Large intestine (tissue), 12 donors: ENCODE results near the gene FKBP9. TPM values are rescaled to one million over a fixed set of nuclear protein-coding genes. Genes with fewer than 3 reads are reported as not detected.
"Not testable (repeated sequence)": the region's sequence is repeated elsewhere in the genome, so short reads cannot be mapped to it uniquely, and the experiment has no call there.

Experiments used
- DNase-seq, 2 donors: peaks; one replicate each; pipeline versions ENCODE4 v3.0.0 to v3.0.0-alpha.2; 2013
- H3K27ac ChIP-seq: one replicate; pipeline ENCODE4 v1.5.1; 2013; ENCODE audit warnings: low read length
- H3K27me3 ChIP-seq: 2 replicates; pipeline ENCODE4 v1.6.1; 2013; ENCODE audit warnings: low read length; ENCODE audit not compliant: control insufficient read depth, insufficient read depth
- H3K36me3 ChIP-seq: 2 replicates; pipeline ENCODE4 v1.6.1; 2013; ENCODE audit warnings: low read length; ENCODE audit not compliant: control insufficient read depth, insufficient read depth
- H3K4me1 ChIP-seq: one replicate; pipeline ENCODE4 v1.6.1; 2013; ENCODE audit warnings: low read length; ENCODE audit not compliant: control insufficient read depth, insufficient read depth
- H3K4me3 ChIP-seq: one replicate; pipeline ENCODE4 v1.5.1; 2013; ENCODE audit warnings: low read length
- H3K9me3 ChIP-seq: one replicate; pipeline ENCODE4 v1.6.1; 2013; ENCODE audit warnings: mild to moderate bottlenecking, low read depth, low read length, moderate library complexity; ENCODE audit not compliant: control insufficient read depth
- WGBS: methylation state at CpG from one replicate; pipeline ENCODE4 v1.1.5; 2013; ENCODE audit warnings: low lambda C conversion rate; ENCODE audit not compliant: insufficient coverage; 5-methylcytosine and 5-hydroxymethylcytosine counted together
- long read RNA-seq, 11 donors: transcript quantifications; one replicate each; lab custom pipeline, GENCODE V29; 2026
- polyA plus RNA-seq: library from polyadenylated mRNA; unstranded; fragments of 120-200 nt; gene quantifications from one replicate; pipeline ENCODE4 v1.2.1, GENCODE V29; 2013

The FKBP9 gene, protein sequence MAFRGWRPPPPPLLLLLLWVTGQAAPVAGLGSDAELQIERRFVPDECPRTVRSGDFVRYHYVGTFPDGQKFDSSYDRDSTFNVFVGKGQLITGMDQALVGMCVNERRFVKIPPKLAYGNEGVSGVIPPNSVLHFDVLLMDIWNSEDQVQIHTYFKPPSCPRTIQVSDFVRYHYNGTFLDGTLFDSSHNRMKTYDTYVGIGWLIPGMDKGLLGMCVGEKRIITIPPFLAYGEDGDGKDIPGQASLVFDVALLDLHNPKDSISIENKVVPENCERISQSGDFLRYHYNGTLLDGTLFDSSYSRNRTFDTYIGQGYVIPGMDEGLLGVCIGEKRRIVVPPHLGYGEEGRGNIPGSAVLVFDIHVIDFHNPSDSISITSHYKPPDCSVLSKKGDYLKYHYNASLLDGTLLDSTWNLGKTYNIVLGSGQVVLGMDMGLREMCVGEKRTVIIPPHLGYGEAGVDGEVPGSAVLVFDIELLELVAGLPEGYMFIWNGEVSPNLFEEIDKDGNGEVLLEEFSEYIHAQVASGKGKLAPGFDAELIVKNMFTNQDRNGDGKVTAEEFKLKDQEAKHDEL
- 67.8 TPM for polyA plus RNA-seq
- long read RNA-seq, donor 1, transcript FKBP9-201 (10 exons, 3,462 nt): major isoform, 10 of 101 reads
- long read RNA-seq, donor 1, partial matches to known transcripts: 90 of 101 reads
- long read RNA-seq, donor 1, other reads (novel, unspliced or antisense): 0 of 101 reads
- long read RNA-seq, donor 2, transcript FKBP9-201 (10 exons, 3,462 nt): major isoform, 19 of 33 reads
- long read RNA-seq, donor 2, partial matches to known transcripts: 10 of 33 reads
- long read RNA-seq, donor 2, other reads (novel, unspliced or antisense): 0 of 33 reads
- long read RNA-seq, donor 3, transcript FKBP9-201 (10 exons, 3,462 nt): major isoform, 22 of 375 reads
- long read RNA-seq, donor 3, partial matches to known transcripts: 127 of 375 reads
- long read RNA-seq, donor 3, other reads (novel, unspliced or antisense): 226 of 375 reads
- long read RNA-seq, donor 4, partial matches to known transcripts: 0 of 1 reads
- long read RNA-seq, donor 4, other reads (novel, unspliced or antisense): 0 of 1 reads
- long read RNA-seq, donor 5, transcript FKBP9-201 (10 exons, 3,462 nt): major isoform, 20 of 57 reads
- long read RNA-seq, donor 5, partial matches to known transcripts: 23 of 57 reads
- long read RNA-seq, donor 5, other reads (novel, unspliced or antisense): 13 of 57 reads
- long read RNA-seq, donor 6, transcript FKBP9-201 (10 exons, 3,462 nt): major isoform, 23 of 262 reads
- long read RNA-seq, donor 6, partial matches to known transcripts: 103 of 262 reads
- long read RNA-seq, donor 6, other reads (novel, unspliced or antisense): 136 of 262 reads
- long read RNA-seq, donor 7, transcript FKBP9-201 (10 exons, 3,462 nt): major isoform, 13 of 14 reads
- long read RNA-seq, donor 7, partial matches to known transcripts: 0 of 14 reads
- long read RNA-seq, donor 7, other reads (novel, unspliced or antisense): 0 of 14 reads
- long read RNA-seq, donor 8, transcript FKBP9-201 (10 exons, 3,462 nt): major isoform, 24 of 39 reads
- long read RNA-seq, donor 8, partial matches to known transcripts: 15 of 39 reads
- long read RNA-seq, donor 8, other reads (novel, unspliced or antisense): 0 of 39 reads
- long read RNA-seq, donor 9, transcript FKBP9-201 (10 exons, 3,462 nt): major isoform, 9 of 11 reads
- long read RNA-seq, donor 9, partial matches to known transcripts: 0 of 11 reads
- long read RNA-seq, donor 9, other reads (novel, unspliced or antisense): 0 of 11 reads
- long read RNA-seq, donor 10, transcript FKBP9-201 (10 exons, 3,462 nt): major isoform, 23 of 24 reads
- long read RNA-seq, donor 10, partial matches to known transcripts: 0 of 24 reads
- long read RNA-seq, donor 10, other reads (novel, unspliced or antisense): 0 of 24 reads
- long read RNA-seq, donor 11, transcript FKBP9-201 (10 exons, 3,462 nt): major isoform, 18 of 18 reads
- long read RNA-seq, donor 11, partial matches to known transcripts: 0 of 18 reads
- long read RNA-seq, donor 11, other reads (novel, unspliced or antisense): 0 of 18 reads

- Histone ChIP-seq H3K9me3 (no peaks in the 10 kb centered on the region), H3K27ac (peak within 1 kb of the TSS; percentile 78), H3K4me3 (peak within 1 kb of the TSS; percentile 85), H3K4me1 (peaks cover 6% of the 10 kb centered on the region), H3K36me3 (no peaks in the 10 kb centered on the region), H3K27me3 (no peaks in the 10 kb centered on the region)
- DNase-seq: peak; percentile 90 to 94
- WGBS: no CpG with 5 or more reads among the region's 91 CpGs
These were observed at the start of gene FKBP9 for GRCh38 chr7:32957326-32958045. Gene FKBP9, plus strand, starts transcription at chr7:32957440. Its CDS starts 134 bp downstream, at chr7:32957574.

DNA sequence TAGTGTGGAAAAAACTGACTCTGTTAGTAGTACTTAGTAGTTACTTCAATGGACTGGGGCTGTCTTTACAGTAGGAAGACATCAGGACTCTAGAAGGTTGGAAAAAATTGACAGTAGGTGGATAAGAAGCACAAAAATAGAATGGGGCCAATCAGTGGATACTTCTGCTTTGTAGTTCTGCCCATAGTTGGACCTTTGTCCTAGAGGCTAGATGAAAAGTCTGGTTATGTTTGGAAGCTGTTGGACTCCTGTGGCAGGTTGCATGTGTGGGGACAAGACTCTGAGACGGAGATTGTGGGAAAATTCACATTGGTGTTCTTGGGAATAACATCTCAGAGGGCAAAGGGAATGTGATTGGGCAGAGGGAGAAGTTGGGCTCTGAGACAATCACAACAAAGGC lies 47.0 kb upstream of the FKBP9 start:
- Histone ChIP-seq H3K4me3 (no peak overlapping the region), H3K9me3 (no peaks in the 10 kb centered on the region), H3K27ac (no peak overlapping the region), H3K36me3 (peaks cover 14% of the 10 kb centered on the region), H3K4me1 (no peaks in the 10 kb centered on the region), H3K27me3 (no peaks in the 10 kb centered on the region)
- DNase-seq: no peak
- no CpG with 5 or more reads among the region's 1 CpG for WGBS

- Histone ChIP-seq H3K36me3 (peaks cover 41% of the 10 kb centered on the region), H3K9me3 (no peaks in the 10 kb centered on the region), H3K27me3 (no peaks in the 10 kb centered on the region), H3K4me3 (no peak overlapping the region), H3K27ac (no peak overlapping the region), H3K4me1 (no peaks in the 10 kb centered on the region)
- whole genome bisulfite sequencing: no CpG with 5 or more reads among the region's 1 CpG
- no peak for DNase-seq
These were observed 43.1 kb upstream of the FKBP9 start for GRCh38 chr7:32914184-32914583.

- H3K36me3 ChIP-seq: peaks cover 44% of the 10 kb centered on the region
- no CpG with 5 or more reads among the region's 5 CpGs for WGBS
These were observed 42.2 kb upstream of the FKBP9 start for GRCh38 chr7:32915041-32915536.

DNA sequence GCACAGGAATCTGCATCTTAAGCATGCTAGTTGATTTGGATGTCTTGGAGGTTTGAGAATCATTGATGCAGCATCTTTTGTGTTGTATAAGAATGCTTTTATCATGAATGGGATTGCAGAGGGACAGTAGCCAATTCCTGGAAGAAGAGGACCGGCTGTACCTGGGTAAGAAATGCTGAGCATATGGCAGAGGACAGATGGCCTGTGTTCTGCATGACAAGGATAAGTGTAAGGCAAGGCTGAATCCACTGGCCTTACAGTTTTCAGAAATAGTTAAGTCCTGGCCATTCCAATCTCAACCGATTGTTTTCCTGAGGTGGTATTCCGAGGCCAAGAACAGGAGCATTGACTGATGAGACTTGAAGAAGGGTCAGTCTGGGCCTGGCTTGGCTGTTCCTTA lies 41.2 kb upstream of the FKBP9 start:
- Histone ChIP-seq H3K27ac (no peak overlapping the region), H3K9me3 (no peaks in the 10 kb centered on the region), H3K4me3 (no peak overlapping the region), H3K4me1 (no peaks in the 10 kb centered on the region), H3K27me3 (no peaks in the 10 kb centered on the region), H3K36me3 (peaks cover 50% of the 10 kb centered on the region)
- no CpG with 5 or more reads among the region's 3 CpGs for WGBS
- DNase-seq: no peak

More at GRCh38 chr7:32915041-32915536, 42.2 kb upstream of the FKBP9 start:
- Histone ChIP-seq H3K9me3 (no peaks in the 10 kb centered on the region), H3K4me3 (no peak overlapping the region), H3K27me3 (no peaks in the 10 kb centered on the region), H3K27ac (no peak overlapping the region), H3K4me1 (no peaks in the 10 kb centered on the region)
- DNase-seq: no peak

GRCh38 chr7:32916994-32917393 lies 40.2 kb upstream of the FKBP9 start:
- not testable (repeated sequence) for H3K4me3 ChIP-seq, DNase-seq, H3K4me1 ChIP-seq, H3K27me3 ChIP-seq, H3K9me3 ChIP-seq, H3K27ac ChIP-seq
- no CpG with 5 or more reads among the region's 7 CpGs for WGBS
- H3K36me3 ChIP-seq: peaks cover 59% of the 10 kb centered on the region

DNA sequence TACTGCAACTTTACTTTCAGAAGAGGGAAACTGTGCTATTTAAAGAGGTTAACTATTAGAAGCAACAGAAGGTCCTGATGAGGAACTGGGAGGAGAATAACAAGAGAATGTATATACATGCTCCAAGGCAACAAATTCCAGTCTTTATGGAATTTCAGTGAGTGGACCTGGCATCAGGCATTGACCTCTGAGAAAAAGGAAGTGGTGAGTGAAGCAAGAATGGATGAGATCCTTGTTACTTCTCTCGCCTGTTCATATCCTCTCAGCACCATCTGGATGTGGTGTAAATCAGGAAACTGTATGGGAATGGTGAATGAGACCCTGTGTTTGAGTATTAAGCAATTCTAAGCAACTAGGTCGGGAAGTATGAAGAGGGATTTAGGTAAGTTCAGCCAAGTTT lies 35.3 kb upstream of the FKBP9 start:
- Histone ChIP-seq H3K4me1 (no peaks in the 10 kb centered on the region), H3K36me3 (peaks cover 38% of the 10 kb centered on the region)
- no peak for DNase-seq

DNA sequence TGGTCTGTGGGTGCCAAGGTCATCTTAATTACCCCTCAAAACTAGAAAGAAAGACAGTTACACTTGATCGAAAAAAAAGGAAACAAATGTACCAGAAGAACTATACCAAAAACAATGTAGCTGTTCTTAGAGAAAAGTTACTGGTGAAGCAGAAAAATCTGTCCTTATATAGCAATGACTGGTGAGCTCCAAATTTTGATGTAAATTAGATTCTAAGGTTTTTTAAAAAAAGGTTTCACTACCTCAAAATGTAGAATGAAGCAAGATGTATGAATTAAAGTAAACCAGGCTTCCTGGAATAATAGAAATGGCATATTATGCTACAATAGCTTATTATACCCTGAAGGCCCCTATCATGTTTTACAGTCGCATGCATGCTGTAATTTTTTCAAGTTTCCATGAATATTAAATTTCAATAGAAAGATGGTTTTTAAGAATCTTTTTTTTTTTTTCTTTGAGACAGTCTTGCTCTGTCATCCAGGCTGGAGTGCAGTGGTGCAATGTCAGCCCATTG lies 28.4 kb upstream of the FKBP9 start:
- Histone ChIP-seq H3K27ac (no peak overlapping the region), H3K36me3 (peaks cover 39% of the 10 kb centered on the region), H3K4me3 (no peak overlapping the region), H3K9me3 (no peaks in the 10 kb centered on the region), H3K4me1 (no peaks in the 10 kb centered on the region), H3K27me3 (no peaks in the 10 kb centered on the region)
- no peak for DNase-seq
- 100% methylated on average over 2 of the region's 2 CpGs for WGBS

More for the DNA sequence above, 35.3 kb upstream of the FKBP9 start:
- no CpG with 5 or more reads among the region's 2 CpGs for WGBS
- Histone ChIP-seq H3K27me3 (no peaks in the 10 kb centered on the region), H3K27ac (no peak overlapping the region), H3K4me3 (no peak overlapping the region), H3K9me3 (no peaks in the 10 kb centered on the region)
